ENCODE measurements around the gene PLA2G2F. TPM values are rescaled to one million over a fixed set of nuclear protein-coding genes. Genes with fewer than 3 reads are reported as not detected.
A peak's percentile ranks its signal among the peaks of the same experiment; 100 is the strongest.

PLA2G2F gene
- total RNA-seq, 1 donor from 2014 or later, result not detected

GRCh38 chr1:20168564-20169491 lies 29.7 kb downstream of the PLA2G2F start:
- no peak for DNase-seq (ENCODE audit: low read depth)

- no peak for DNase-seq (ENCODE audit: low read depth)
Measured at GRCh38 chr1:20169932-20170331, 30.8 kb downstream of the PLA2G2F start.

- DNase-seq (ENCODE audit: low read depth), result no peak
Measured at GRCh38 chr1:20172033-20172590, 33.0 kb downstream of the PLA2G2F start.

GRCh38 chr1:20174937-20175666 lies 36.0 kb downstream of the PLA2G2F start:
- DNase-seq (ENCODE audit: low read depth), result no peak

- no peak for DNase-seq (ENCODE audit: low read depth)
Measured at GRCh38 chr1:20178634-20179370, 39.7 kb downstream of the PLA2G2F start.

- no peak for DNase-seq (ENCODE audit: low read depth)
Measured at GRCh38 chr1:20179371-20180128, 40.4 kb downstream of the PLA2G2F start.

GRCh38 chr1:20180129-20180843 lies 41.2 kb downstream of the PLA2G2F start:
- DNase-seq (ENCODE audit: low read depth), result no peak

GRCh38 chr1:20180844-20181207 lies 41.7 kb downstream of the PLA2G2F start:
- DNase-seq (ENCODE audit: low read depth), result no peak

- DNase-seq (ENCODE audit: low read depth), result no peak
Measured at GRCh38 chr1:20182415-20182814, 43.3 kb downstream of the PLA2G2F start.

- no peak for DNase-seq (ENCODE audit: low read depth)
Measured at GRCh38 chr1:20183035-20183434, 43.9 kb downstream of the PLA2G2F start.

GRCh38 chr1:20183616-20184271 lies 44.6 kb downstream of the PLA2G2F start:
- DNase-seq (ENCODE audit: low read depth), result no peak

GRCh38 chr1:20184481-20184900 lies 45.4 kb downstream of the PLA2G2F start:
- no peak for DNase-seq (ENCODE audit: low read depth)

- no peak for DNase-seq (ENCODE audit: low read depth)
Measured at GRCh38 chr1:20184997-20185833, 46.1 kb downstream of the PLA2G2F start.

GRCh38 chr1:20185834-20186782 lies 47.0 kb downstream of the PLA2G2F start, which contains the start of the genes PLA2G2C and UBXN10:
Gene PLA2G2C, minus strand, starts transcription at chr1:20186518. Its CDS starts 9,155 bp downstream, at chr1:20177363.
Gene UBXN10, plus strand, starts transcription at chr1:20186096. Its CDS starts 4,466 bp downstream, at chr1:20190562.
- DNase-seq (ENCODE audit: low read depth), result peak; percentile 29

- DNase-seq (ENCODE audit: low read depth), result peak; percentile 19
Measured at GRCh38 chr1:20187103-20187812, 48.1 kb downstream of the PLA2G2F start.

- no peak for DNase-seq (ENCODE audit: low read depth)
Measured at GRCh38 chr1:20187813-20188454, 48.8 kb downstream of the PLA2G2F start.

Measured in myocyte (in vitro differentiated cells).